Lower leg skin (tissue), 3 donors: ENCODE results near the gene PCDHGA11.

Experiments
- POLR2A ChIP-seq, 2 donors: fragments of 450-650 bp; IDR thresholded peaks; one replicate each; pipeline ENCODE4 v1.6.1; 2016 to 2017; ENCODE audit warnings: antibody characterized with exemption in 2 of 2, mild to moderate bottlenecking in 1 of 2, moderate library complexity in 1 of 2
- TF ChIP-seq, protein P1 (sequence below), 3 donors: fragments of 450-650 bp; IDR thresholded peaks; one replicate each; pipeline ENCODE4 v1.5.1; 2016; ENCODE audit warnings: antibody characterized with exemption in 3 of 3, mild to moderate bottlenecking in 3 of 3, moderate library complexity in 2 of 3

GRCh38 chr5:141422742-141423291 is 2.0 kb downstream of the PCDHGA11 start:
- TF ChIP-seq POLR2A (IDR thresholded peaks at IDR 0.05): no peak
- TF ChIP-seq, protein P1, sequence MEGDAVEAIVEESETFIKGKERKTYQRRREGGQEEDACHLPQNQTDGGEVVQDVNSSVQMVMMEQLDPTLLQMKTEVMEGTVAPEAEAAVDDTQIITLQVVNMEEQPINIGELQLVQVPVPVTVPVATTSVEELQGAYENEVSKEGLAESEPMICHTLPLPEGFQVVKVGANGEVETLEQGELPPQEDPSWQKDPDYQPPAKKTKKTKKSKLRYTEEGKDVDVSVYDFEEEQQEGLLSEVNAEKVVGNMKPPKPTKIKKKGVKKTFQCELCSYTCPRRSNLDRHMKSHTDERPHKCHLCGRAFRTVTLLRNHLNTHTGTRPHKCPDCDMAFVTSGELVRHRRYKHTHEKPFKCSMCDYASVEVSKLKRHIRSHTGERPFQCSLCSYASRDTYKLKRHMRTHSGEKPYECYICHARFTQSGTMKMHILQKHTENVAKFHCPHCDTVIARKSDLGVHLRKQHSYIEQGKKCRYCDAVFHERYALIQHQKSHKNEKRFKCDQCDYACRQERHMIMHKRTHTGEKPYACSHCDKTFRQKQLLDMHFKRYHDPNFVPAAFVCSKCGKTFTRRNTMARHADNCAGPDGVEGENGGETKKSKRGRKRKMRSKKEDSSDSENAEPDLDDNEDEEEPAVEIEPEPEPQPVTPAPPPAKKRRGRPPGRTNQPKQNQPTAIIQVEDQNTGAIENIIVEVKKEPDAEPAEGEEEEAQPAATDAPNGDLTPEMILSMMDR (IDR thresholded peaks at IDR 0.05): no peak
